GM18951 (cell line): ENCODE data around the gene CASQ2.

Source experiments
- POLR2A ChIP-seq: IDR thresholded peaks from 4 replicates; pipeline ENCODE4 v1.6.1; 2011; ENCODE audit warnings: mild to moderate bottlenecking; ENCODE audit not compliant: insufficient read length, insufficient read depth; ENCODE audit errors: extremely low read depth
- in situ Hi-C: fragments of 300-500 bp; cut with MboI; formaldehyde crosslinking; loops from one replicate; pipeline ENCODE4 v1.12.0; 2022; ENCODE audit warnings: low sequenced_read_pairs, mixed read lengths, inconsistent platforms; ENCODE audit not compliant: unreplicated experiment

Gene CASQ2

GRCh38 chr1:115687744-115688143, 80.8 kb downstream of the CASQ2 start:
- in situ Hi-C loops, result no loop called here
- TF ChIP-seq POLR2A, result no peak

GRCh38 chr1:115685029-115685705, 83.3 kb downstream of the CASQ2 start:
- TF ChIP-seq POLR2A, result no peak
- in situ Hi-C loops, result no loop called here

GRCh38 chr1:115682792-115683191, 85.7 kb downstream of the CASQ2 start:
- in situ Hi-C loops, result no loop called here
- TF ChIP-seq POLR2A, result no peak

GRCh38 chr1:115680730-115681111, 87.8 kb downstream of the CASQ2 start:
- no peak for TF ChIP-seq POLR2A
- in situ Hi-C loops, result no loop called here

GRCh38 chr1:115679141-115679611, 89.3 kb downstream of the CASQ2 start:
- in situ Hi-C loops, result no loop called here
- TF ChIP-seq POLR2A, result no peak

- in situ Hi-C loops, result no loop called here
- TF ChIP-seq POLR2A, result no peak
Measured at GRCh38 chr1:115678141-115678540, 90.4 kb downstream of the CASQ2 start.

GRCh38 chr1:115677565-115677964, 90.9 kb downstream of the CASQ2 start:
- in situ Hi-C loops, result no loop called here
- no peak for TF ChIP-seq POLR2A

- in situ Hi-C loops, result no loop called here
- TF ChIP-seq POLR2A, result no peak
Measured at GRCh38 chr1:115677182-115677555, 91.3 kb downstream of the CASQ2 start.

GRCh38 chr1:115676498-115677181, 91.9 kb downstream of the CASQ2 start:
- TF ChIP-seq POLR2A, result no peak
- in situ Hi-C loops, result no loop called here

- TF ChIP-seq POLR2A, result no peak
- in situ Hi-C loops, result no loop called here
Measured at GRCh38 chr1:115672224-115673009, 96.1 kb downstream of the CASQ2 start.

- in situ Hi-C loops, result no loop called here
Measured at GRCh38 chr1:115671176-115671934, 97.2 kb downstream of the CASQ2 start.

GRCh38 chr1:115670476-115671175, 97.9 kb downstream of the CASQ2 start:
- TF ChIP-seq POLR2A, result no peak
- in situ Hi-C loops, result no loop called here

More at GRCh38 chr1:115671176-115671934, 97.2 kb downstream of the CASQ2 start:
- TF ChIP-seq POLR2A, result no peak
